K562 (cell line): Measurements from ENCODE around the gene BRAP. TPM values are rescaled to one million over a fixed set of nuclear protein-coding genes. Genes with fewer than 3 reads are reported as not detected.
A peak's percentile ranks its signal among the peaks of the same experiment; 100 is the strongest.

ENCODE experiments used
- BRD9 ChIP-seq: fragments of 450-650 bp; IDR thresholded peaks from 2 replicates; pipeline ENCODE4 v1.6.1; 2018; ENCODE audit warnings: low read depth; ENCODE audit not compliant: partially characterized antibody
- CTBP1 ChIP-seq: fragments of 450-650 bp; IDR thresholded peaks from 2 replicates; pipeline ENCODE4 v1.6.1; 2016; ENCODE audit warnings: borderline replicate concordance
- FOXA1 ChIP-seq: fragments of 450-650 bp; IDR thresholded peaks from 2 replicates; pipeline ENCODE4 v1.6.1; 2016; ENCODE audit warnings: mild to moderate bottlenecking, borderline replicate concordance
- GABPA ChIP-seq: fragments of 200-800 bp; sonication (Bioruptor generic); conservative IDR thresholded peaks from 2 replicates; pipeline ENCODE4 v1.6.1; 2016; ENCODE audit warnings: low read depth, missing genetic modification characterization, missing compliant biosample characterization
- GATAD2A ChIP-seq: fragments of 450-650 bp; IDR thresholded peaks from 2 replicates; pipeline ENCODE4 v1.6.1; 2017
- NCOA2 ChIP-seq, 2 experiments: fragments of 450-650 bp; IDR thresholded peaks; 2 replicates each; pipeline ENCODE4 v1.6.1; 2018; ENCODE audit warnings: mild to moderate bottlenecking in 2 of 2, moderate library complexity in 1 of 2; ENCODE audit not compliant: partially characterized antibody in 2 of 2
- NR3C1 ChIP-seq: sonication (generic); formaldehyde crosslinking; IDR thresholded peaks from 2 replicates; pipeline ENCODE4 v1.8.1; 2022; ENCODE audit warnings: missing genetic modification reagents
- RB1 ChIP-seq: fragments of 450-650 bp; IDR thresholded peaks from 2 replicates; pipeline ENCODE4 v1.6.1; 2017; ENCODE audit warnings: low read depth, mild to moderate bottlenecking
- RBBP5 ChIP-seq: fragments of 200-600 bp; sonication (generic); IDR thresholded peaks from 2 replicates; pipeline ENCODE4 v1.6.1; 2012; ENCODE audit warnings: borderline replicate concordance, mild to moderate bottlenecking, low read length, control low read depth, inconsistent platforms; ENCODE audit not compliant: insufficient read depth, poor library complexity, severe bottlenecking
- SAFB ChIP-seq: fragments of 200-400 bp; formaldehyde crosslinking; IDR thresholded peaks from 2 replicates; pipeline ENCODE4 v1.6.1; 2017; ENCODE audit warnings: low read depth, low read length, borderline replicate concordance
- SETDB1 ChIP-seq: IDR thresholded peaks from one replicate; pipeline ENCODE4 v1.6.1; 2012; ENCODE audit warnings: low read length, control low read depth, inconsistent platforms
- SNRNP70 ChIP-seq: fragments of 200-400 bp; formaldehyde crosslinking; optimal IDR thresholded peaks from 2 replicates; pipeline ENCODE3; 2017; ENCODE audit warnings: low read depth, low read length
- TAF9B ChIP-seq: fragments of 450-650 bp; IDR thresholded peaks from 2 replicates; pipeline ENCODE4 v1.6.1; 2018; ENCODE audit warnings: mild to moderate bottlenecking; ENCODE audit not compliant: partially characterized antibody
- ZBTB17 ChIP-seq: fragments of 450-650 bp; formaldehyde crosslinking; IDR thresholded peaks from 2 replicates; pipeline ENCODE4 v1.4.0; 2020; ENCODE audit warnings: mild to moderate bottlenecking
- ZFP30 ChIP-seq: fragments of 250-450 bp; sonication (Bioruptor Pico); IDR thresholded peaks from 2 replicates; pipeline ENCODE4 v1.8.0; 2022; ENCODE audit warnings: moderate library complexity, mild to moderate bottlenecking, inconsistent platforms, borderline replicate concordance
- ZKSCAN1 ChIP-seq: fragments of 150-350 bp; IDR thresholded peaks from 2 replicates; pipeline ENCODE4 v1.6.1; 2016; ENCODE audit warnings: low read depth, low read length
- ZNF224 ChIP-seq: sonication (generic); formaldehyde crosslinking; IDR thresholded peaks from 2 replicates; pipeline ENCODE4 v1.8.0; 2022; ENCODE audit warnings: mild to moderate bottlenecking, missing genetic modification reagents
- ZNF431 ChIP-seq: sonication (generic); formaldehyde crosslinking; IDR thresholded peaks from 2 replicates; pipeline ENCODE4 v1.8.0; 2022; ENCODE audit warnings: mild to moderate bottlenecking, missing genetic modification reagents
- ZNF830 ChIP-seq: fragments of 250-450 bp; sonication (Bioruptor Pico); IDR thresholded peaks from 2 replicates; pipeline ENCODE4 v1.5.0; 2021; ENCODE audit warnings: mild to moderate bottlenecking
- polyA plus RNA-seq, 8 experiments: library from polyadenylated mRNA; depleted of rRNA in 4 of 8; stranded (reverse) in 5 of 8; unstranded in 3 of 8; fragments of >200 nt; fragmentation: Nextera tagmentation in 2 of 8; fragmentation: Illumina TruSeq in 1 of 8; extraction: Ambion mirVana in 2 of 8; extraction: Trizol in 1 of 8; gene quantifications; 2 replicates each; pipeline versions ENCODE4 v1.2.1 to v1.2.3, GENCODE V29; 2011 to 2014; ENCODE audit warnings: inconsistent platforms in 1 of 8, missing spikeins in 1 of 8
- total RNA-seq, 7 experiments: library from RNA; depleted of rRNA in 6 of 7; stranded (reverse); fragments of >200 nt in 6 of 7; fragmentation: Illumina TruSeq in 2 of 7; extraction: Trizol in 2 of 7; gene quantifications; 2 replicates each; pipeline versions ENCODE4 v1.2.1 to v1.2.3, GENCODE V29; 2011 to 2021; ENCODE audit warnings: low replicate concordance in 1 of 7
- TF ChIP-seq, protein P1 (sequence below): sonication (generic); formaldehyde crosslinking; IDR thresholded peaks from 2 replicates; pipeline ENCODE4 v1.4.0; 2020; ENCODE audit warnings: mild to moderate bottlenecking, missing genetic modification reagents
- TF ChIP-seq, protein P2 (sequence below): fragments of 250-450 bp; sonication (Bioruptor Pico); IDR thresholded peaks from 2 replicates; pipeline ENCODE4 v1.8.0; 2022; ENCODE audit warnings: moderate library complexity, mild to moderate bottlenecking, inconsistent platforms
- TF ChIP-seq, protein P3 (sequence below): IDR thresholded peaks from 3 replicates; pipeline ENCODE4 v1.6.1; 2011; ENCODE audit warnings: borderline replicate concordance, mild to moderate bottlenecking, moderate library complexity; ENCODE audit not compliant: insufficient read length; ENCODE audit errors: extremely low read depth

The BRAP gene
- total and polyA plus RNA-seq, 9 of the 15 experiments (the other 6 are each of a cell fraction or from before 2014, with no cell fraction given), result 2.2 to 32.6 (median 27.5) TPM

DNA sequence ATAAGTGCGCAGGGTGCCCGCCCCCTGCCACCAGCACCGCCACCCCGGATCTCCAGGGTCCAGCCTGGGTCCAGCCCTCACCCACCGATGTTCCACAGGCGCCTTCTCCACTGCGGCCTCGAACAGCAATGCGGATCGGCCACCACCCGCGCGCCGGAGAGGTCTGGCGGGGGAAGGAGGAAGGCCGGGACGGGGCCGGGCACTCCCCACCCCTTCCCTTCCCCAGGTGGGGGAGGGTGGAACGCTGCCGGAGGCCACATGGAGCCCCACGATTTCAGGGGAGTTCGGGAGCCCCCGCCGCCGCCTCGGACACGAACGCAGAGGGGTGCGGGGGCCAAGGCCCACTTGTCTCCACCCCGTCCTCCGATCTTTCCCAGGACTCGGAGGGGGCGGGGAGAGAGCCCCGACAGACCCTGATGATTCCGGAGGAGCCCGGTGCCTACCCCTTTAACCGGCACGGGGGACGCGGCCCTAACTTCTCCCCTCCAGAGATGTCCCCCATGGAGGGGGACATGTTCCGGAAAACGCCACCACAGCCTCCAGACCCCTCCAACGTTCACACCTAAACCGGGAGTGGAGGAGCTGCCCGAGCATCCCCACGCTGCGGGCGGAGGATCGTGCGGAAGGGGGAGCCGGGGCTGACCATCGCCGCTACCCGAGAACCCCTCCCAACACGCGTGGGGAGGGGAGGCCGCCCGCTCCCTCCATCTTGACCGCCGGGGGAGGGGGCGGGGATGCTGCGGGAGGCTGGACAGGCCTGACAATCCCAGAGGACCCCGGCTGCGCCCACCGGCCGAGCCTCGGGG is 87.7 kb downstream of the BRAP start (continued):
- TF ChIP-seq ZFP30 (CRISPR knock-in tag) (no peak), RB1 (0 out of 2 replicates have a peak, but pooled peaks have one; percentile 28), ZKSCAN1 (no peak), ZNF830 (CRISPR knock-in tag) (no peak), GATAD2A (0 out of 2 replicates have a peak, but pooled peaks have one; percentile 47), RBBP5 (peak; percentile 47), CTBP1 (peak; percentile 29), ZNF224 (no peak), BRD9 (no peak), NCOA2 (IDR thresholded peaks at IDR 0.05; ENCODE audit: partially characterized antibody in 2 of 2) (no peak), ZNF431 (CRISPR knock-in tag) (0 out of 2 replicates have a peak, but pooled peaks have one; percentile 19), SNRNP70 (no peak), SETDB1 (no peak), NR3C1 (CRISPR knock-in tag) (no peak; the same call in 1 of the 2 replicates), SAFB (peak; percentile 69; the same call in 1 of the 2 replicates), ZBTB17 (CRISPR knock-in tag) (peak; percentile 44; the same call in 1 of the 2 replicates), FOXA1 (no peak), GABPA (tag) (no peak; the same call in 1 of the 2 replicates), TAF9B (peak; percentile 20)
- TF ChIP-seq, protein P1, sequence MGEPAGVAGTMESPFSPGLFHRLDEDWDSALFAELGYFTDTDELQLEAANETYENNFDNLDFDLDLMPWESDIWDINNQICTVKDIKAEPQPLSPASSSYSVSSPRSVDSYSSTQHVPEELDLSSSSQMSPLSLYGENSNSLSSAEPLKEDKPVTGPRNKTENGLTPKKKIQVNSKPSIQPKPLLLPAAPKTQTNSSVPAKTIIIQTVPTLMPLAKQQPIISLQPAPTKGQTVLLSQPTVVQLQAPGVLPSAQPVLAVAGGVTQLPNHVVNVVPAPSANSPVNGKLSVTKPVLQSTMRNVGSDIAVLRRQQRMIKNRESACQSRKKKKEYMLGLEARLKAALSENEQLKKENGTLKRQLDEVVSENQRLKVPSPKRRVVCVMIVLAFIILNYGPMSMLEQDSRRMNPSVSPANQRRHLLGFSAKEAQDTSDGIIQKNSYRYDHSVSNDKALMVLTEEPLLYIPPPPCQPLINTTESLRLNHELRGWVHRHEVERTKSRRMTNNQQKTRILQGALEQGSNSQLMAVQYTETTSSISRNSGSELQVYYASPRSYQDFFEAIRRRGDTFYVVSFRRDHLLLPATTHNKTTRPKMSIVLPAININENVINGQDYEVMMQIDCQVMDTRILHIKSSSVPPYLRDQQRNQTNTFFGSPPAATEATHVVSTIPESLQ (CRISPR knock-in tag), result 0 out of 2 replicates have a peak, but pooled peaks have one; percentile 14
- TF ChIP-seq, protein P2, sequence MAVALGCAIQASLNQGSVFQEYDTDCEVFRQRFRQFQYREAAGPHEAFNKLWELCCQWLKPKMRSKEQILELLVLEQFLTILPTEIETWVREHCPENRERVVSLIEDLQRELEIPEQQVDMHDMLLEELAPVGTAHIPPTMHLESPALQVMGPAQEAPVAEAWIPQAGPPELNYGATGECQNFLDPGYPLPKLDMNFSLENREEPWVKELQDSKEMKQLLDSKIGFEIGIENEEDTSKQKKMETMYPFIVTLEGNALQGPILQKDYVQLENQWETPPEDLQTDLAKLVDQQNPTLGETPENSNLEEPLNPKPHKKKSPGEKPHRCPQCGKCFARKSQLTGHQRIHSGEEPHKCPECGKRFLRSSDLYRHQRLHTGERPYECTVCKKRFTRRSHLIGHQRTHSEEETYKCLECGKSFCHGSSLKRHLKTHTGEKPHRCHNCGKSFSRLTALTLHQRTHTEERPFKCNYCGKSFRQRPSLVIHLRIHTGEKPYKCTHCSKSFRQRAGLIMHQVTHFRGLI, result no peak
- TF ChIP-seq, protein P3, sequence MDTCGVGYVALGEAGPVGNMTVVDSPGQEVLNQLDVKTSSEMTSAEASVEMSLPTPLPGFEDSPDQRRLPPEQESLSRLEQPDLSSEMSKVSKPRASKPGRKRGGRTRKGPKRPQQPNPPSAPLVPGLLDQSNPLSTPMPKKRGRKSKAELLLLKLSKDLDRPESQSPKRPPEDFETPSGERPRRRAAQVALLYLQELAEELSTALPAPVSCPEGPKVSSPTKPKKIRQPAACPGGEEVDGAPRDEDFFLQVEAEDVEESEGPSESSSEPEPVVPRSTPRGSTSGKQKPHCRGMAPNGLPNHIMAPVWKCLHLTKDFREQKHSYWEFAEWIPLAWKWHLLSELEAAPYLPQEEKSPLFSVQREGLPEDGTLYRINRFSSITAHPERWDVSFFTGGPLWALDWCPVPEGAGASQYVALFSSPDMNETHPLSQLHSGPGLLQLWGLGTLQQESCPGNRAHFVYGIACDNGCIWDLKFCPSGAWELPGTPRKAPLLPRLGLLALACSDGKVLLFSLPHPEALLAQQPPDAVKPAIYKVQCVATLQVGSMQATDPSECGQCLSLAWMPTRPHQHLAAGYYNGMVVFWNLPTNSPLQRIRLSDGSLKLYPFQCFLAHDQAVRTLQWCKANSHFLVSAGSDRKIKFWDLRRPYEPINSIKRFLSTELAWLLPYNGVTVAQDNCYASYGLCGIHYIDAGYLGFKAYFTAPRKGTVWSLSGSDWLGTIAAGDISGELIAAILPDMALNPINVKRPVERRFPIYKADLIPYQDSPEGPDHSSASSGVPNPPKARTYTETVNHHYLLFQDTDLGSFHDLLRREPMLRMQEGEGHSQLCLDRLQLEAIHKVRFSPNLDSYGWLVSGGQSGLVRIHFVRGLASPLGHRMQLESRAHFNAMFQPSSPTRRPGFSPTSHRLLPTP, result no peak
